ENCODE data around the gene FAM83D. TPM values are rescaled to one million over a fixed set of nuclear protein-coding genes. Genes with fewer than 3 reads are reported as not detected.

FAM83D gene
- total RNA-seq, 3 donors from 2014 or later = 0.33 to 0.64 (median 0.59) TPM

GRCh38 chr20:38895098-38895949 lies 30.9 kb upstream of the FAM83D start:
- intact Hi-C loops (cut with DNase I; ENCODE audit: low total_unique reads) = no loop called here
- TF ChIP-seq CTCF (IDR thresholded peaks at IDR 0.05) = no peak
- TF ChIP-seq POLR2AphosphoS5 (IDR thresholded peaks at IDR 0.05) = no peak
- no peak for TF ChIP-seq POLR2A (IDR thresholded peaks at IDR 0.05)

GRCh38 chr20:38896009-38896594 lies 30.1 kb upstream of the FAM83D start:
- intact Hi-C loops (cut with DNase I; ENCODE audit: low total_unique reads) = no loop called here
- H3K27me3 ChIP-seq = no peaks in the 10 kb centered on the region
- no peak overlapping the region for H3K4me3 ChIP-seq
- no peak for DNase-seq (ENCODE audit: low spot score in 2 of 2)
- no peaks in the 10 kb centered on the region for H3K4me1 ChIP-seq
- TF ChIP-seq POLR2A (IDR thresholded peaks at IDR 0.05) (no peak), CTCF (IDR thresholded peaks at IDR 0.05) (no peak), POLR2AphosphoS5 (IDR thresholded peaks at IDR 0.05) (no peak)
- no peaks in the 10 kb centered on the region for H3K36me3 ChIP-seq
- no peaks in the 10 kb centered on the region for H3K9me3 ChIP-seq
- H3K27ac ChIP-seq = no peak overlapping the region

More at GRCh38 chr20:38895098-38895949, 30.9 kb upstream of the FAM83D start:
- H3K27ac ChIP-seq = no peak overlapping the region
- H3K36me3 ChIP-seq = no peaks in the 10 kb centered on the region
- DNase-seq (ENCODE audit: low spot score in 2 of 2) = no peak
- no peak overlapping the region for H3K4me3 ChIP-seq
- no peaks in the 10 kb centered on the region for H3K27me3 ChIP-seq
- H3K9me3 ChIP-seq = no peaks in the 10 kb centered on the region
- H3K4me1 ChIP-seq = no peaks in the 10 kb centered on the region

GRCh38 chr20:38897267-38897666 lies 28.9 kb upstream of the FAM83D start:
- DNase-seq (ENCODE audit: low spot score in 2 of 2) = no peak
- TF ChIP-seq CTCF (IDR thresholded peaks at IDR 0.05) = no peak
- TF ChIP-seq POLR2A (IDR thresholded peaks at IDR 0.05) = no peak
- TF ChIP-seq POLR2AphosphoS5 (IDR thresholded peaks at IDR 0.05) = no peak
- intact Hi-C loops (cut with DNase I; ENCODE audit: low total_unique reads) = no loop called here
- Histone ChIP-seq H3K27me3 (no peaks in the 10 kb centered on the region), H3K9me3 (no peaks in the 10 kb centered on the region), H3K27ac (no peak overlapping the region), H3K4me3 (no peak overlapping the region), H3K4me1 (no peaks in the 10 kb centered on the region), H3K36me3 (no peaks in the 10 kb centered on the region)

- H3K9me3 ChIP-seq = peaks cover 3 to 13% of the 10 kb centered on the region in 2 donors
- no peaks in the 10 kb centered on the region for H3K36me3 ChIP-seq
- no peaks in the 10 kb centered on the region for H3K4me1 ChIP-seq
- no peaks in the 10 kb centered on the region for H3K27me3 ChIP-seq
- intact Hi-C loops (cut with DNase I; ENCODE audit: low total_unique reads) = no loop called here
- H3K27ac ChIP-seq = no peak overlapping the region
- DNase-seq (ENCODE audit: low spot score in 2 of 2) = no peak
- no peak for TF ChIP-seq POLR2A (IDR thresholded peaks at IDR 0.05)
- no peak overlapping the region for H3K4me3 ChIP-seq
Measured at GRCh38 chr20:38900606-38901005, 25.6 kb upstream of the FAM83D start.

- H3K36me3 ChIP-seq = no peaks in the 10 kb centered on the region
- peaks cover 3 to 13% of the 10 kb centered on the region in 2 donors for H3K9me3 ChIP-seq
- no peak overlapping the region for H3K4me3 ChIP-seq
- H3K4me1 ChIP-seq = no peaks in the 10 kb centered on the region
- DNase-seq (ENCODE audit: low spot score in 2 of 2) = no peak
- TF ChIP-seq POLR2A (IDR thresholded peaks at IDR 0.05) (no peak), POLR2AphosphoS5 (IDR thresholded peaks at IDR 0.05) (no peak), CTCF (IDR thresholded peaks at IDR 0.05) (no peak)
- intact Hi-C loops (cut with DNase I; ENCODE audit: low total_unique reads) = no loop called here
- H3K27ac ChIP-seq = no peak overlapping the region
- no peaks in the 10 kb centered on the region for H3K27me3 ChIP-seq
Measured at GRCh38 chr20:38902601-38903000, 23.6 kb upstream of the FAM83D start.

Data from breast epithelium (tissue), 4 donors.